H1 (cell line): ENCODE measurements around the gene CELF4. TPM values are rescaled to one million over a fixed set of nuclear protein-coding genes. Genes with fewer than 3 reads are reported as not detected.

ENCODE experiments used
- CTCF ChIA-PET: fragments of 300-600 bp; sonication (Branson Sonifier 250); formaldehyde crosslinking; loops from one replicate; lab custom pipeline; 2021; ENCODE audit not compliant: partially characterized antibody; lab: Charles Lee
- POLR2A ChIA-PET: fragments of 300-600 bp; sonication (Branson Sonifier 250); formaldehyde crosslinking; loops from one replicate; lab custom pipeline; 2021; ENCODE audit warnings: inconsistent platforms; ENCODE audit not compliant: partially characterized antibody; lab: Charles Lee
- DNase-seq, 2 experiments: peaks; one replicate each; pipeline versions ENCODE4 v3.0.0 to v3.0.0-alpha.2; 2010 to 2022; ENCODE audit warnings: low spot score in 2 of 2, low read depth in 1 of 2, mixed read lengths in 1 of 2
- FAIRE-seq: peaks from 2 replicates; lab custom pipeline; 2011; peaks lifted over from hg19 to GRCh38; lab: Jason Lieb, UNC
- H2AFZ ChIP-seq: 2 replicates; pipeline ENCODE4 v1.8.1; 2012; ENCODE audit warnings: low read length, inconsistent platforms
- H2AK5ac ChIP-seq: 2 replicates; pipeline ENCODE4 v1.6.1; 2013; ENCODE audit warnings: low read depth, low read length
- H2BK120ac ChIP-seq: replicated peaks from 2 replicates; pipeline ENCODE3; 2013; ENCODE audit warnings: low read depth, low read length, inconsistent platforms
- H2BK12ac ChIP-seq: 2 replicates; pipeline ENCODE4 v1.6.1; 2013; ENCODE audit warnings: low read depth, low read length
- H2BK15ac ChIP-seq: 2 replicates; pipeline ENCODE4 v1.6.1; 2013; ENCODE audit warnings: low read length
- H2BK20ac ChIP-seq: 2 replicates; pipeline ENCODE4 v1.6.1; 2013; ENCODE audit warnings: low read length
- H2BK5ac ChIP-seq: 2 replicates; pipeline ENCODE4 v1.6.1; 2013; ENCODE audit warnings: low read depth, low read length
- H3K14ac ChIP-seq: 2 replicates; pipeline ENCODE4 v1.6.1; 2013; ENCODE audit warnings: inconsistent platforms; ENCODE audit not compliant: insufficient read length
- H3K18ac ChIP-seq: 2 replicates; pipeline ENCODE4 v1.6.1; 2013; ENCODE audit warnings: low read length; ENCODE audit errors: extremely low read depth
- H3K23ac ChIP-seq: 2 replicates; pipeline ENCODE4 v1.6.1; 2013; ENCODE audit warnings: inconsistent platforms; ENCODE audit not compliant: insufficient read length
- H3K23me2 ChIP-seq: 2 replicates; pipeline ENCODE4 v1.6.1; 2013; ENCODE audit warnings: low read depth, low read length
- H3K27ac ChIP-seq: 2 replicates; pipeline ENCODE4 v1.6.1; 2011; ENCODE audit warnings: low read depth, low read length, inconsistent platforms
- H3K27me3 ChIP-seq, 4 experiments: replicated peaks in 1 of 4; 1 replicate in 1 of 4; 2 replicates in 3 of 4; pipeline versions ENCODE4 v1.6.1 to v1.8.1; 2011 to 2013; ENCODE audit warnings: low read length in 3 of 4, mild to moderate bottlenecking in 3 of 4, inconsistent platforms in 2 of 4, mixed read lengths in 2 of 4, moderate library complexity in 1 of 4; ENCODE audit not compliant: control insufficient read depth in 3 of 4, insufficient read depth in 3 of 4; ENCODE audit errors: extremely low read depth in 1 of 4
- H3K36me3 ChIP-seq, 4 experiments: 2 replicates each; pipeline versions ENCODE4 v1.6.1 to v1.8.1; 2011 to 2013; ENCODE audit warnings: mild to moderate bottlenecking in 4 of 4, low read length in 3 of 4, moderate library complexity in 2 of 4, control low read depth in 1 of 4, inconsistent platforms in 1 of 4; ENCODE audit not compliant: insufficient read depth in 4 of 4, control insufficient read depth in 2 of 4
- H3K4ac ChIP-seq: replicated peaks from 2 replicates; pipeline ENCODE3; 2013; ENCODE audit warnings: low read length, low read depth, mixed read lengths, inconsistent platforms; ENCODE audit not compliant: insufficient read length
- H3K4me1 ChIP-seq, 4 experiments: replicated peaks in 1 of 4; 1 replicate in 1 of 4; 2 replicates in 3 of 4; pipeline versions ENCODE4 v1.6.1 to v1.8.1; 2011 to 2013; ENCODE audit warnings: low read length in 3 of 4, inconsistent platforms in 2 of 4, mixed read lengths in 1 of 4; ENCODE audit not compliant: insufficient read depth in 4 of 4, control insufficient read depth in 3 of 4
- H3K4me2 ChIP-seq, 2 experiments: 2 replicates each; pipeline versions ENCODE4 v1.6.1 to v1.8.1; 2011 to 2013; ENCODE audit warnings: low read depth in 2 of 2, low read length in 2 of 2, control low read depth in 1 of 2, inconsistent platforms in 1 of 2, mild to moderate bottlenecking in 1 of 2; ENCODE audit not compliant: insufficient read depth in 1 of 2
- H3K4me3 ChIP-seq, 4 experiments: fragments of 200-600, 300-600 bp in 1 of 4; sonication (generic), shearing (Covaris generic), sonication (Bioruptor Twin) in 1 of 4; 2 replicates each; pipeline versions ENCODE4 v1.5.1 to v1.8.1; 2011 to 2016; ENCODE audit warnings: low read length in 4 of 4, low read depth in 3 of 4, control low read depth in 2 of 4, inconsistent platforms in 2 of 4, mild to moderate bottlenecking in 2 of 4, mixed read lengths in 1 of 4, moderate library complexity in 1 of 4; ENCODE audit not compliant: insufficient read depth in 2 of 4; ENCODE audit errors: extremely low read depth in 1 of 4
- H3K56ac ChIP-seq: replicated peaks from 2 replicates; pipeline ENCODE3; 2013; ENCODE audit warnings: low read depth, mild to moderate bottlenecking, mixed read lengths, low read length, inconsistent platforms; ENCODE audit not compliant: insufficient read length
- H3K79me1 ChIP-seq: 2 replicates; pipeline ENCODE4 v1.6.1; 2013; ENCODE audit warnings: low read depth, low read length, control low read depth
- H3K79me2 ChIP-seq, 2 experiments: 2 replicates each; pipeline versions ENCODE4 v1.6.1 to v1.8.1; 2012 to 2013; ENCODE audit warnings: low read length in 2 of 2, mild to moderate bottlenecking in 2 of 2, inconsistent platforms in 1 of 2; ENCODE audit not compliant: insufficient read depth in 2 of 2, control insufficient read depth in 1 of 2
- H3K9ac ChIP-seq, 4 experiments: replicated peaks in 1 of 4; 1 replicate in 1 of 4; 2 replicates in 3 of 4; pipeline versions ENCODE4 v1.6.1 to v1.8.1; 2011 to 2013; ENCODE audit warnings: low read depth in 3 of 4, low read length in 3 of 4, control low read depth in 2 of 4, mild to moderate bottlenecking in 2 of 4, moderate library complexity in 2 of 4, inconsistent platforms in 1 of 4; ENCODE audit errors: extremely low read depth in 1 of 4
- H3K9me3 ChIP-seq, 2 experiments: 2 replicates each; pipeline versions ENCODE4 v1.6.1 to v1.8.1; 2012 to 2013; ENCODE audit warnings: mild to moderate bottlenecking in 2 of 2, moderate library complexity in 2 of 2, control low read depth in 1 of 2, inconsistent platforms in 1 of 2, low read depth in 1 of 2, low read length in 1 of 2, mixed read lengths in 1 of 2; ENCODE audit not compliant: insufficient read depth in 2 of 2
- H4K20me1 ChIP-seq, 2 experiments: replicated peaks in 1 of 2; 2 replicates each; pipeline versions ENCODE3 to v1.8.1; 2011 to 2013; ENCODE audit warnings: inconsistent platforms in 2 of 2, low read length in 2 of 2, mild to moderate bottlenecking in 1 of 2; ENCODE audit not compliant: insufficient read depth in 2 of 2, control insufficient read depth in 1 of 2
- H4K5ac ChIP-seq: 2 replicates; pipeline ENCODE4 v1.6.1; 2013; ENCODE audit warnings: low read length, low read depth, mixed read lengths, inconsistent platforms; ENCODE audit not compliant: insufficient read length
- H4K8ac ChIP-seq: 2 replicates; pipeline ENCODE4 v1.8.0; 2013; ENCODE audit warnings: mild to moderate bottlenecking, moderate library complexity, low read length, inconsistent platforms; ENCODE audit not compliant: insufficient read depth; ENCODE audit errors: extremely low read depth
- H4K91ac ChIP-seq: replicated peaks from 2 replicates; pipeline ENCODE3; 2013; ENCODE audit warnings: low read length, mixed read lengths, inconsistent platforms; ENCODE audit not compliant: insufficient read length
- CHD1 ChIP-seq: IDR thresholded peaks from 2 replicates; pipeline ENCODE4 v1.6.1; 2012; ENCODE audit warnings: low read depth, low read length, improper control_type of control experiment
- CREB1 ChIP-seq: IDR thresholded peaks from 2 replicates; pipeline ENCODE4 v1.6.1; 2012; ENCODE audit warnings: inconsistent platforms
- CTBP2 ChIP-seq: IDR thresholded peaks from 2 replicates; pipeline ENCODE4 v1.7.0; 2011; ENCODE audit warnings: borderline replicate concordance, mild to moderate bottlenecking, moderate library complexity, mixed read lengths, low read length; ENCODE audit not compliant: insufficient read depth, insufficient read length
- HDAC6 ChIP-seq: IDR thresholded peaks from one replicate; pipeline ENCODE4 v1.7.1; 2012; ENCODE audit warnings: low read depth, mild to moderate bottlenecking, inconsistent platforms, low read length, moderate library complexity
- SIN3A ChIP-seq, 2 experiments: IDR thresholded peaks in 1 of 2; conservative IDR thresholded peaks in 1 of 2; 2 replicates each; pipeline ENCODE4 v1.6.1; 2011 to 2012; ENCODE audit warnings: low read length in 2 of 2, improper control_type of control experiment in 1 of 2, low read depth in 1 of 2, mild to moderate bottlenecking in 1 of 2
- SP1 ChIP-seq: IDR thresholded peaks from 2 replicates; pipeline ENCODE4 v1.6.1; 2011; ENCODE audit warnings: low read depth, low read length
- SUZ12 ChIP-seq: fragments of 200-600 bp; sonication (generic); IDR thresholded peaks from 2 replicates; pipeline ENCODE4 v1.6.1; 2012; ENCODE audit warnings: mild to moderate bottlenecking, inconsistent platforms, low read length, moderate library complexity, mixed read lengths
- ZNF274 ChIP-seq: IDR thresholded peaks from 2 replicates; pipeline ENCODE4 v1.7.0; 2012; ENCODE audit warnings: low read length, borderline replicate concordance; ENCODE audit errors: extremely low read depth
- WGBS, 2 experiments: shearing (Covaris generic) in 1 of 2; methylation state at CpG; one replicate each; pipeline versions ENCODE4 v1.1.6 to v1.1.7; 2013 to 2015; ENCODE audit warnings: low lambda C conversion rate in 2 of 2, mixed read lengths in 2 of 2, inconsistent platforms in 1 of 2, low coverage in 1 of 2, missing lambda C conversion rate in 1 of 2; ENCODE audit not compliant: insufficient replicate concordance in 2 of 2, insufficient coverage in 1 of 2, insufficient read length in 1 of 2; ENCODE audit errors: extremely low coverage in 1 of 2, missing lambda C conversion rate in 1 of 2; 5-methylcytosine and 5-hydroxymethylcytosine counted together
- polyA plus RNA-seq, 7 experiments: library from polyadenylated mRNA; depleted of rRNA in 3 of 7; stranded (reverse) in 5 of 7; unstranded in 2 of 7; fragments of >200 nt in 5 of 7; fragments of 200-250 nt in 2 of 7; gene quantifications; 1 replicate in 5 of 7; 2 replicates in 1 of 7; 4 replicates in 1 of 7; pipeline versions ENCODE4 v1.2.1 to v1.2.3, GENCODE V29; 2011 to 2013; ENCODE audit warnings: missing spikeins in 2 of 7, mixed read lengths in 2 of 7
- total RNA-seq: library from RNA; stranded (reverse); fragmentation: NEBNext Ultra II Directional; extraction: Animal tissue kit (Norgen Biotek cat#: 25700); gene quantifications from 2 replicates; pipeline ENCODE4 v1.2.1, GENCODE V29; 2021
- TF ChIP-seq, protein P1 (sequence below): IDR thresholded peaks from 2 replicates; pipeline ENCODE4 v1.6.1; 2012; ENCODE audit warnings: low read length, inconsistent platforms

Gene CELF4
- total and polyA plus RNA-seq, 2 of the 8 experiments (the other 6 are each of a cell fraction or from before 2014, with no cell fraction given) = 1.6 to 3.4 TPM

DNA sequence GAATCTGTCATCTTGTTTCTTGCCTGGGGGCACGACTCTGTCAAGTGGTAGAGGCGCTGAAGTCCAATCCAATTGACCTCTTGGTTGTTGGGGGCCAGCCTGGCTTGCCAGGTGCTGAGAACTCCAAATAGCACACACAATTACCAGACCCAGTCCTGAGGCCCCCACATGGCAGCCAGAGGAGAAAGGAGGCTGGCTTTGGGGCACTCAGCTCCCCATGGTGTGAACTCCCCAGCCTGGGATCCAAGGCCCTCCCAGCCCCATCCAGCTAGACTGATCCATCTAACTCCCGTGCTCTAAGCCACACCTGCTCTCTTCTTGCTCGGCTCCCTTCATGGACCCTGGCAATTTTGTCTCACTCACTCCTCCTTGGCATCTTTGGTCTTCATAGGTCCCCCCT is 170.0 kb downstream of the CELF4 start:
- FAIRE-seq (no peak), DNase-seq (no peak)
- H3K36me3 ChIP-seq = no peaks in the 10 kb centered on the region
- H2AFZ ChIP-seq = no peak overlapping the region
- H4K91ac ChIP-seq = no peak overlapping the region
- H4K20me1 ChIP-seq = peaks cover 0 to 2% of the 10 kb centered on the region in 2 experiments
- no peak overlapping the region for H2BK12ac ChIP-seq
- CTCF ChIA-PET = interaction anchor here (1.4 to 1.5 kb wide), 2 partner anchors 12 to 126 kb away, joined by 3 to 4 read pairs; no protein-coding TSS in a partner anchor
- WGBS, 2 experiments = 87% methylated on average over 4 of the region's 4 CpGs; no CpG with 5 or more reads in 1 of the 2 experiments
- H3K27ac ChIP-seq = no peak overlapping the region
- no peak overlapping the region for H4K8ac ChIP-seq
- H3K9ac ChIP-seq = no peak overlapping the region
- no peak overlapping the region for H3K4ac ChIP-seq
- H3K79me1 ChIP-seq = no peaks in the 10 kb centered on the region; the same call in 1 of the 2 replicates
- no peak overlapping the region for H3K4me2 ChIP-seq
- H3K14ac ChIP-seq = no peak overlapping the region
- no peaks in the 10 kb centered on the region for H3K9me3 ChIP-seq
- H2BK15ac ChIP-seq = no peak overlapping the region
- H3K4me3 ChIP-seq = no peak overlapping the region
- no peak overlapping the region for H2BK120ac ChIP-seq
- H3K18ac ChIP-seq = no peak overlapping the region
- H3K4me1 ChIP-seq = peaks cover 0 to 17% (median 14%) of the 10 kb centered on the region in 4 experiments; a peak in 6 of 7 replicates
- H3K79me2 ChIP-seq = no peaks in the 10 kb centered on the region
- POLR2A ChIA-PET = no interaction called here
- H3K56ac ChIP-seq = no peak overlapping the region
- no peak overlapping the region for H3K23ac ChIP-seq
- H3K27me3 ChIP-seq = peaks cover 4 to 43% (median 27%) of the 10 kb centered on the region in 4 experiments
- no peak overlapping the region for H2BK20ac ChIP-seq
- H3K23me2 ChIP-seq = peaks cover 2% of the 10 kb centered on the region; the same call in 1 of the 2 replicates
- no peak overlapping the region for H2BK5ac ChIP-seq
- no peak overlapping the region for H4K5ac ChIP-seq
- no peak overlapping the region for H2AK5ac ChIP-seq
- TF ChIP-seq, protein P1, sequence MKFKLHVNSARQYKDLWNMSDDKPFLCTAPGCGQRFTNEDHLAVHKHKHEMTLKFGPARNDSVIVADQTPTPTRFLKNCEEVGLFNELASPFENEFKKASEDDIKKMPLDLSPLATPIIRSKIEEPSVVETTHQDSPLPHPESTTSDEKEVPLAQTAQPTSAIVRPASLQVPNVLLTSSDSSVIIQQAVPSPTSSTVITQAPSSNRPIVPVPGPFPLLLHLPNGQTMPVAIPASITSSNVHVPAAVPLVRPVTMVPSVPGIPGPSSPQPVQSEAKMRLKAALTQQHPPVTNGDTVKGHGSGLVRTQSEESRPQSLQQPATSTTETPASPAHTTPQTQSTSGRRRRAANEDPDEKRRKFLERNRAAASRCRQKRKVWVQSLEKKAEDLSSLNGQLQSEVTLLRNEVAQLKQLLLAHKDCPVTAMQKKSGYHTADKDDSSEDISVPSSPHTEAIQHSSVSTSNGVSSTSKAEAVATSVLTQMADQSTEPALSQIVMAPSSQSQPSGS = no peak
- no peak for TF ChIP-seq SP1
- no peak for TF ChIP-seq HDAC6
- no peak for TF ChIP-seq CTBP2
- no peak for TF ChIP-seq SIN3A (conservative IDR thresholded peaks at IDR 0.05 in 1 of 2, IDR thresholded peaks at IDR 0.05 in 1 of 2; ENCODE audit: low read depth in 1 of 2, low read length in 2 of 2)
- TF ChIP-seq SUZ12 = no peak
- no peak for TF ChIP-seq CHD1
- TF ChIP-seq CREB1 = no peak
- no peak for TF ChIP-seq ZNF274
